ENCODE results near the gene PCDHGB3.
"Not testable (repeated sequence)": the region's sequence is repeated elsewhere in the genome, so short reads cannot be mapped to it uniquely, and the experiment has no call there.

Gene PCDHGB3

DNA sequence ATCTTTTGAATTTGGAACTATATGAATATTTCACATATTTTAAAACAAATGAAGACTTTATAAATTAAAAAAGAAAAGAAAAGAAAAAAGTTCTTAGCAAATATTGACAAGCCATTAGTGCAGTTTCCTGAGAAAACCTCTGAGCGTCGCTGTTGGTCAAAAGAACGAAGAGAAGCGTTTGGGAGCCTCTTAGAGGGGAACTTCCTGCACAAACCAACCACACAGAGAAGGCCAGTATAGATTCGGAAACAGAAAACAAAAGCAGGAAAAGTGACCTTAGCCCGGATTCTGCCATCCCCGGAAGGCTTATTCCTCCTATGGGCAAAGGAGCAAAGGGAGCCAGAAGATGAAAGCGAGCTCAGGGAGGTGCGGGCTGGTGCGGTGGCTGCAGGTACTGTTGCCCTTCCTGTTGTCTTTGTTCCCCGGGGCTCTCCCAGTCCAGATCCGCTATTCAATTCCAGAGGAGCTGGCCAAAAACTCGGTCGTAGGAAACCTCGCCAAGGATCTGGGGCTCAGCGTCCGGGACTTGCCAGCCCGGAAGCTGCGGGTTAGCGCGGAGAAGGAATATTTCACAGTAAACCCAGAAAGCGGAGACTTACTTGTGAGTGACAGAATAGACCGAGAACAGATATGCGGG is 10.1 kb upstream of the PCDHGB3 start, which contains the start of gene PCDHGB2:
TSS of gene PCDHGB2 (plus strand) at position 205 of the 637 bp plus-strand sequence. CDS start at position 347, 142 bp downstream.
- DNase-seq, result no peak

DNA sequence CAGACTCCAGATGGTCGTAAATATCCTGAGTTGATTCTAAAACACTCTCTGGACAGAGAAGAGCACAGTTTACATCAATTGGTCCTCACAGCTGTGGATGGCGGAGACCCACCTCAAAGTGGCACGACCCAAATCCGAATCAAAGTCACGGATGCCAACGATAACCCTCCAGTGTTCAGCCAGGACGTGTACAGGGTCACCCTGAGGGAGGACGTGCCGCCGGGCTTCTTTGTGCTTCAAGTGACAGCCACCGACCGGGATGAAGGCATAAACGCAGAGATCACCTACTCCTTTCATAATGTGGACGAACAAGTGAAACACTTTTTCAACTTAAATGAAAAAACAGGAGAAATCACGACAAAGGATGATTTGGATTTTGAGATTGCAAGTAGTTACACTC is 9.4 kb upstream of the PCDHGB3 start:
- no peak for DNase-seq

DNA sequence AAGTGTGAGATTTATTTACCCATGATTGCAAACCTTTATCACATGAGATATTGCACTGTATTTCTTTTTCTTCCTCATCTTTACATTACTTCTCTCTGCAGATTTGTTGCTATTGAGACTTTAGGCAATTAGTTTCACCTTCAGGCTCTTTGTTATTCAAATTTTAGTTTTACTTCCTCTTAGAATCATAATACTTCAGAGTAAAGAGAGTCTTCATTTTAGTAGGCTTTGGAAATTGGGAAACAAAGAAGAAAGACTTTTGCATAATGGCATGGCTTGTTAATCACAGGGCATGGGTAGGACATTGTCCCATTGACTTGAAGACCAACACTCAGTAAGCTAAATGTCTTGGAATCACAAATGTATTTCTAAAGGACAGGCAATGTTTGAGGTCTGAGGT is 7.3 kb upstream of the PCDHGB3 start:
- no peak for DNase-seq

DNA sequence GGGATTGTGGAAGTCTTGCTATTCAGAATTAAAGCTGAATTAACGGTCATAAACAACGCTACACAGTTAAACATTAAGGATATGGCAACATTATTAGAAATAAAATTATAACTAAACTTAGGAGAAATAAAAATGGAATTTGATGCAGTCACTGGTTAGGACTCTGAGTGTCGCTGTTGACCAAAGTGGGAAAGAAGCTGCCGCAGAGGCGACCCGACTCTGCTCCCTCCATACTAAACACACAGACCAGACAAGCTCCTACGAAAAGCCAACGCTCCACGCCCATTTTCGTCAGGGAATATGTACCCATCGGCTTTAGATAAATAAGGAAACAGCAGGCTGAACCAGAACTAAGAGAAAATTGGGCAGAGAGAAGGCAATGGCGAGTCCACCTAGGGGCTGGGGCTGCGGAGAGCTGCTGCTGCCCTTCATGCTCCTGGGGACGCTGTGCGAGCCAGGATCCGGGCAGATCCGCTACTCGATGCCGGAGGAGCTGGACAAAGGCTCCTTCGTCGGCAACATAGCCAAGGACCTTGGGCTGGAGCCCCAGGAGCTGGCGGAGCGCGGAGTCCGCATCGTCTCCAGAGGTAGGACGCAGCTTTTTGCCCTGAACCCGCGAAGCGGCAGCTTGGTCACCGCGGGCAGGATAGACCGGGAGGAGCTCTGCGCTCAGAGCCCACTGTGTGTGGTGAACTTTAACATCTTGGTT is 5.9 kb upstream of the PCDHGB3 start, which contains the start of gene PCDHGA5:
TSS of gene PCDHGA5 (plus strand) at position 211 of the 709 bp plus-strand sequence. CDS start at position 380, 169 bp downstream.
- no peak for DNase-seq

DNA sequence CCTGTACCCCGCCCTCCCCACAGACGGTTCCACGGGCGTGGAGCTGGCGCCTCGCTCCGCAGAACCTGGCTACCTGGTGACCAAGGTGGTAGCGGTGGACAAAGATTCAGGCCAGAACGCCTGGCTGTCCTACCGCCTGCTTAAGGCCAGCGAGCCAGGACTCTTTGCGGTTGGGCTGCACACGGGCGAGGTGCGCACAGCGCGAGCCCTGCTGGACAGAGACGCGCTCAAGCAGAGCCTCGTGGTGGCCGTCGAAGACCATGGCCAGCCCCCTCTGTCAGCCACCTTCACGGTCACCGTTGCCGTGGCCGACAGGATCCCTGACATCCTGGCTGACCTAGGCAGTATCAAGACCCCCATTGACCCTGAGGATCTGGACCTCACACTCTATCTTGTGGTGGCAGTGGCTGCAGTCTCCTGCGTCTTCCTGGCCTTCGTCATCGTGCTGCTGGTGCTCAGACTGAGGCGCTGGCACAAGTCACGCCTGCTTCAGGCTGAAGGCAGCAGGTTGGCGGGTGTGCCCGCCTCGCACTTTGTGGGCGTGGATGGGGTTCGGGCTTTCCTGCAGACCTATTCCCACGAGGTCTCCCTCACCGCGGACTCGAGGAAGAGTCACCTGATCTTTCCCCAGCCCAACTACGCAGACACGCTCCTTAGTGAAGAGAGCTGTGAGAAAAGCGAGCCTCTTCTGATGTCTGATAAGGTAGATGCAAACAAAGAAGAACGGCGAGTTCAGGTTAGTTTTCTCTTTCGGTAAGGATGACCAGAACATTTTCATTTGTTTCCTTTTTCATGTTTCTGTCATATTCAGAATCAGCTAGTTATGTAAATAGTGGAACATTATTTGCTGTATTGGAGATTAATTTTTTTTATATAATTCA is 3.8 kb upstream of the PCDHGB3 start:
- no peak for DNase-seq

DNA sequence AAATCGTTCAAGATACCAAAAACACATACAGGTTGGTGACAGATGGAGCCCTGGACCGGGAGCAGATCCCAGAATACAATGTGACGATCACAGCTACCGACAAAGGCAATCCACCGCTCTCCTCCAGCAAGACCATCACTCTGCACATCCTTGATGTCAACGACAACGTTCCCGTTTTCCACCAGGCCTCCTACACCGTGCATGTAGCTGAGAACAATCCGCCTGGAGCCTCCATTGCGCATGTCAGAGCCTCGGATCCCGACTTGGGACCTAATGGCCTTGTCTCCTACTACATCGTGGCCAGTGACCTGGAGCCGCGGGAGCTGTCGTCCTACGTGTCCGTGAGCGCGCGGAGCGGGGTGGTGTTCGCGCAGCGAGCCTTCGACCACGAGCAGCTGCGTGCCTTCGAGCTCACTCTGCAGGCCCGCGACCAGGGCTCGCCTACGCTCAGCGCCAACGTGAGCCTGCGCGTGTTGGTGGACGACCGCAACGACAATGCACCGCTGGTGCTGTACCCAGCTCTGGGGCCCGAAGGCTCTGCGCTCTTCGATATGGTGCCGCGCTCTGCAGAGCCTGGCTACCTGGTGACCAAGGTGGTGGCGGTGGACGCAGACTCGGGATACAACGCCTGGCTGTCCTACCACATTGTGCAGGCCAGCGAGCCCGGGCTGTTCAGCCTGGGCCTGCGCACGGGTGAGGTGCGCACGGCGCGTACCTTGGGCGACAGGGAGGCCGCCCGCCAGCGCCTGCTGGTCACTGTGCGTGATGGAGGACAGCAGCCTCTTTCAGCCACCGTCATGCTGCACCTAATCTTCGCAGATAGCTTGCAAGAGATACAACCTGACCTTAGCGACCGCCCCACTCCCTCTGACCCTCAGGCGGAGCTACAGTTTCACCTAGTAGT is 1.8 kb downstream of the PCDHGB3 start:
- DNase-seq, result no peak

DNA sequence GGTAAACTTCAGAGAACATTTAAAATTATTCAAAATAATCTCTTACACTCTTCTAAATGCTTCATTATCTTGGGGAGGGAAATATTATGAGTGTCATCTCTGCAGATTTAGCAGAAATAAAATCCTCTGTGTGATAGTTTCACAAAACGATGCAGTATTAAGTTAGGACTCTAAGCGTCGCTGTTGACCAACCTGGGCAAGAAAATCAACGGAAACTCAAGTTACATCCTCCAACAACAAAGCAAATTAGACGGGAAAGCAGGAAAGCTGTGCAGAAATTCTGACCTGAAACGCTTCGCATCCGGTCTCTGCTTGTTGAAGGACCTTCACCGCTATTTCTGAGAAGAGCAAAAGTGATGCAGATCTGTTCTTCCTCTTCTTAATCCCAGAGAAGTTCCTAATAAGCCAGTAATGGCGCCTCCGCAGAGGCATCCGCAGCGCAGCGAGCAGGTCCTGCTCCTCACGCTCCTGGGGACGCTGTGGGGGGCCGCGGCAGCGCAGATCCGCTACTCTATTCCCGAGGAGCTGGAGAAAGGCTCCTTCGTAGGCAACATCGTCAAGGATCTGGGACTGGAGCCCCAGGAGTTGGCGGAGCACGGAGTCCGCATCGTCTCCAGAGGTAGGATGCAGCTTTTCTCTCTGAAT is 3.8 kb downstream of the PCDHGB3 start, which contains the start of gene PCDHGA6:
TSS of gene PCDHGA6 (plus strand) at position 219 of the 645 bp plus-strand sequence. CDS start at position 412, 193 bp downstream.
- DNase-seq, result no peak

DNA sequence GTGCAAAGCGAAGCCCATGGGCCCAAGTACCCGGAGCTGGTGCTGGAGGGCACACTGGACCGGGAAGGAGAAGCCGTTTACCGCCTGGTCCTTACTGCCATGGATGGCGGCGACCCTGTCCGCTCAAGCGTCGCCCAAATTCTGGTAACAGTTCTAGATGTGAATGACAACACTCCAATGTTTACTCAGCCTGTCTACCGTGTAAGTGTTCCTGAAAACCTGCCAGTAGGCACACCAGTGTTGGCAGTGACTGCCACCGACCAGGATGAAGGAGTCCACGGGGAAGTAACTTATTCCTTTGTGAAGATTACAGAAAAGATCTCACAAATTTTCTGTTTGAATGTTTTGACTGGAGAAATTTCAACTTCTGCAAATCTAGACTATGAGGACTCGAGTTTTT is 4.6 kb downstream of the PCDHGB3 start:
- DNase-seq, result no peak

DNA sequence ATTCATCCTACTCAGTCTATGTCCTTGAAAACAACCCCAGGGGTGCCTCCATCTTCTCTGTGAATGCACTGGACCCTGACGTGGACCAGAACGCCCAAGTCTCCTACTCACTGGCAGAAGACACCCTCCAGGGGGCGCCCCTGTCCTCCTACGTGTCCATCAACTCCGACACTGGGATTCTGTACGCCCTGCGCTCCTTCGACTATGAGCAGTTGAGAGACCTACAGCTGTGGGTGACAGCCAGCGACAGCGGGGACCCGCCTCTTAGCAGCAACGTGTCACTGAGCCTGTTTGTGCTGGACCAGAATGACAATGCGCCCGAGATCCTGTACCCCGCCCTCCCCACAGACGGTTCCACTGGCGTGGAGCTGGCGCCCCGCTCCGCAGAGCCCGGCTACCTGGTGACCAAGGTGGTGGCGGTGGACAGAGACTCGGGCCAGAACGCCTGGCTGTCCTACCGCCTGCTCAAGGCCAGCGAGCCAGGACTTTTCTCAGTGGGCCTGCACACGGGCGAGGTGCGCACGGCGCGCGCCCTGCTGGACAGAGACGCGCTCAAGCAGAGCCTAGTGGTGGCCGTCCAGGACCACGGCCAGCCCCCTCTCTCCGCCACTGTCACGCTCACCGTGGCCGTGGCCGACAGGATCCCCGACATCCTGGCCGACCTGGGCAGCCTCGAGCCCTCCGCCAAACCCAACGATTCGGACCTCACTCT is 5.6 kb downstream of the PCDHGB3 start:
- not testable (repeated sequence) for DNase-seq

DNA sequence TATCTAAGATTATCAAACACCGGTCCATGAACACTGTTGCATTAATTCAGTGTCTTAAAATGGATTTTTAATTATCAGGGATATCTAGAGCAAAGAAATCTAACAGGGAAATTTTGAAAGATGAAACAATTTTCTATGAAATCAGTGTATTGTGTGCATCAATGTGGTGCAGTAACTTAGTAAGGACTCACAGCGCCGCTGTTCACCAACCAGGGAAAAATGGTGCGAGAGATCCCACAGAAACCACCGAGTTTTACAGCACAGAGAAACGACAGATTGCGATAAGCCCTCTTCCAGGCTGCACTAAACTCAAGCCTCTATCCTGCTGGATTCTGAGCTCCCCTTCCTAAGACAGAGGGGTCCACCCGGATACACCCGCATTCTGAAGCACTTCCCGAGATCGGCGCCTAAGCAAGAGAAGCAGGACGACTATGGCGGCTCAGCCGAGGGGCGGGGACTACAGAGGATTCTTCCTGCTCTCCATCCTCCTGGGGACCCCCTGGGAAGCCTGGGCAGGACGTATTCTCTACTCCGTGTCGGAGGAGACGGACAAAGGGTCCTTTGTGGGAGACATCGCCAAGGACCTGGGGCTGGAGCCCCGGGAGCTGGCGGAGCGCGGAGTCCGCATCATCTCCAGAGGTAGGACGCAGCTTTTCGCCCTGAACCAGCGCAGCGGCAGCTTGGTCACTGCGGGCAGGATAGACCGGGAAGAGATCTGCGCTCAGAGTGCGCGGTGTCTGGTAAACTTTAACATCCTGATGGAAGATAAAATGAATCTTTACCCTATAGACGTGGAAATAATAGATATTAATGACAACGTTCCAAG is 12.6 kb downstream of the PCDHGB3 start, which contains the start of gene PCDHGA7:
TSS of gene PCDHGA7 (plus strand) at position 274 of the 826 bp plus-strand sequence. CDS start at position 432, 158 bp downstream.
- DNase-seq, result no peak

DNA sequence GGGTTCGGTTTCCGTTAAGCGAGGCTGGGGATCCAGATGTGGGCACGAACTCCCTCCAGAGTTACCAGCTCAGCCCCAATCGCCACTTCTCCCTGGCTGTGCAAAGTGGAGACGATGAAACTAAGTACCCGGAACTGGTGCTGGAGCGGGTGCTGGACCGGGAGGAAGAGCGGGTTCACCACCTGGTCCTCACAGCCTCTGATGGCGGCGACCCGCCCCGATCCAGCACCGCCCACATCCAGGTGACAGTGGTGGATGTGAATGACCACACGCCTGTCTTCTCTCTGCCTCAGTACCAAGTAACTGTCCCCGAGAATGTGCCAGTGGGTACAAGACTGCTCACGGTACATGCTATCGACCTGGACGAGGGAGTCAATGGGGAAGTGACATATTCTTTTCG is 13.3 kb downstream of the PCDHGB3 start:
- DNase-seq, result no peak

DNA sequence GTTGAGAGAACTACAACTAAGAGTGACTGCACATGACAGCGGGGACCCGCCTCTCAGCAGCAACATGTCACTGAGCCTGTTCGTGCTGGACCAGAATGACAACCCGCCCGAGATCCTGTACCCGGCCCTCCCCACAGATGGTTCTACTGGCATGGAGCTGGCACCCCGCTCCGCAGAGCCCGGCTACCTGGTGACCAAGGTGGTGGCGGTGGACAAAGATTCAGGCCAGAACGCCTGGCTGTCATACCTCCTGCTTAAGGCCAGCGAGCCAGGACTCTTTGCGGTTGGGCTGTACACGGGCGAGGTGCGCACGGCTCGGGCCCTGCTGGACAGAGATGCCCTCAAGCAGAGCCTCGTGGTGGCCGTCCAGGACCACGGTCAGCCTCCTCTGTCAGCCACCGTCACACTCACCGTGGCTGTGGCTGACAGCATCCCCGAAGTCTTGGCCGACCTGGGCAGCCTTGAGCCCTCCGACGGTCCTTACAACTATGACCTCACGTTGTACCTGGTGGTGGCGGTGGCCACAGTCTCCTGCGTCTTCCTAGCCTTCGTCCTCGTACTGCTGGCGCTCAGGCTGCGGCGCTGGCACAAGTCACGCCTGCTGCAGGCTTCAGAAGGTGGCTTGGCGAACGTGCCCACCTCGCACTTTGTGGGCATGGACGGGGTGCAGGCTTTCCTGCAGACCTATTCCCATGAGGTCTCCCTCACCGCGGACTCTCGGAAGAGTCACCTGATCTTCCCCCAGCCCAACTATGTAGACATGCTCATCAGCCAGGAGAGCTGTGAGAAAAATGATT is 14.6 kb downstream of the PCDHGB3 start:
- DNase-seq, result no peak

DNA sequence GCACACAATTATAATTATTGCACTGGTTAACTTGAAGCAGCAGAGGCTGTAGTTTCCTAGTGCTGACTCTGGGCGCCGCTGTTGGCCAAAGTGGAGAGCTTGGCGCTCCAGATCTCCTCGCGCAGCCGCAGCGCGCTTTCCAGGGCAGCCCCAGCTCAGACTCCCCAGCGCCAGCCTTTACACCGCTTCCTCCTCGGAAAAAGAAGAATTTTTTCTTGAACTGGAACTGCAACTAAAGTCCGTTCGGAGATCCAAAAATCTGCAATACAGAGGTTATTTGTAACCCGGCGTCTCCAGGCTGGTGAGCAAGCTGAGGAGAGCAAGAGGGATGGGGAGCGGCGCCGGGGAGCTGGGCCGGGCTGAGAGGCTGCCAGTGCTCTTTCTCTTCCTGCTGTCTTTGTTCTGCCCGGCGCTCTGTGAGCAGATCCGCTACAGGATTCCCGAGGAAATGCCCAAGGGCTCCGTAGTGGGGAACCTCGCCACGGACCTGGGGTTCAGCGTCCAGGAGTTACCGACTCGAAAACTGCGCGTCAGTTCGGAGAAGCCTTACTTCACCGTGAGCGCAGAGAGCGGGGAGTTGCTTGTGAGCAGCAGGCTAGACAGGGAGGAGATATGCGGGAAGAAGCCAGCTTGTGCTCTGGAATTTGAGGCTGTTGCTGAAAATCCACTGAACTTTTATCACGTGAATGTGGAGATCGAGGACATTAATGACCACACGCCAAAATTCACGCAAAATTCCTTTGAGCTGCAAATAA is 17.7 kb downstream of the PCDHGB3 start, which contains the start of gene PCDHGB4:
TSS of gene PCDHGB4 (plus strand) at position 142 of the 755 bp plus-strand sequence. CDS start at position 329, 187 bp downstream.
- peak in 1 of 2 donors; percentile 43 for DNase-seq

DNA sequence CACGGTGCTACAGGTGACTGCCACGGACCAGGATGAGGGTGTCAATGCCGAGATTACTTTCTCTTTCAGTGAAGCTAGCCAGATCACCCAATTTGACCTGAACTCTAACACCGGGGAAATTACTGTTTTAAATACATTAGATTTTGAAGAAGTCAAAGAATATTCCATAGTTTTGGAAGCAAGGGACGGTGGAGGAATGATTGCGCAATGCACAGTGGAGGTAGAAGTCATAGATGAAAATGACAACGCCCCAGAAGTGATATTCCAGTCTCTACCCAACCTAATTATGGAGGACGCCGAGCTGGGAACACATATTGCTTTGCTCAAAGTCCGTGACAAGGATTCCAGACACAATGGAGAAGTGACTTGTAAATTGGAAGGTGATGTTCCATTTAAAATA is 18.6 kb downstream of the PCDHGB3 start:
- no peak for DNase-seq

DNA sequence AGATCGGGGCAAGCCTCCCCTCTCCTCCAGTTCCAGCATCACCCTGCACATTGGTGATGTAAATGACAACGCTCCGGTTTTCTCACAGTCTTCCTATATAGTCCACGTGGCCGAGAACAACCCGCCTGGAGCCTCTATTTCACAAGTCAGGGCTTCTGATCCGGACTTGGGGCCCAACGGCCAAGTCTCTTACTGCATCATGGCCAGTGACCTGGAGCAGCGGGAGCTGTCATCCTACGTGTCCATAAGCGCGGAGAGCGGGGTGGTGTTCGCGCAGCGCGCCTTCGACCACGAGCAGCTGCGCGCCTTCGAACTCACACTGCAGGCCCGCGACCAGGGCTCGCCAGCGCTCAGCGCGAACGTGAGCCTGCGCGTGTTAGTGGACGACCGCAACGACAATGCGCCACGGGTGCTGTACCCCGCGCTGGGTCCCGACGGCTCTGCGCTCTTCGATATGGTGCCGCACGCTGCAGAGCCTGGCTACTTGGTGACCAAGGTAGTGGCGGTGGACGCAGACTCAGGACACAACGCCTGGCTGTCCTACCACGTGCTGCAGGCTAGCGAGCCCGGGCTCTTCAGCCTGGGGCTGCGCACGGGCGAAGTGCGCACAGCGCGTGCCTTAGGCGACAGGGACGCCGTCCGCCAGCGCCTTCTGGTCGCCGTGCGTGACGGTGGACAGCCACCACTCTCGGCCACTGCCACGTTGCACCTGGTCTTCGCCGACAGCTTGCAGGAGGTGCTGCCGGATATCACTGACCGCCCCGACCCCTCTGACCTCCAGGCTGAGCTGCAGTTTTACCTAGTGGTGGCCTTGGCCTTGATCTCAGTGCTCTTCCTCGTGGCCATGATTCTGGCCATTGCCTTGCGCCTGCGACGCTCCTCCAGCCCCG is 19.4 kb downstream of the PCDHGB3 start:
- no peak for DNase-seq

DNA sequence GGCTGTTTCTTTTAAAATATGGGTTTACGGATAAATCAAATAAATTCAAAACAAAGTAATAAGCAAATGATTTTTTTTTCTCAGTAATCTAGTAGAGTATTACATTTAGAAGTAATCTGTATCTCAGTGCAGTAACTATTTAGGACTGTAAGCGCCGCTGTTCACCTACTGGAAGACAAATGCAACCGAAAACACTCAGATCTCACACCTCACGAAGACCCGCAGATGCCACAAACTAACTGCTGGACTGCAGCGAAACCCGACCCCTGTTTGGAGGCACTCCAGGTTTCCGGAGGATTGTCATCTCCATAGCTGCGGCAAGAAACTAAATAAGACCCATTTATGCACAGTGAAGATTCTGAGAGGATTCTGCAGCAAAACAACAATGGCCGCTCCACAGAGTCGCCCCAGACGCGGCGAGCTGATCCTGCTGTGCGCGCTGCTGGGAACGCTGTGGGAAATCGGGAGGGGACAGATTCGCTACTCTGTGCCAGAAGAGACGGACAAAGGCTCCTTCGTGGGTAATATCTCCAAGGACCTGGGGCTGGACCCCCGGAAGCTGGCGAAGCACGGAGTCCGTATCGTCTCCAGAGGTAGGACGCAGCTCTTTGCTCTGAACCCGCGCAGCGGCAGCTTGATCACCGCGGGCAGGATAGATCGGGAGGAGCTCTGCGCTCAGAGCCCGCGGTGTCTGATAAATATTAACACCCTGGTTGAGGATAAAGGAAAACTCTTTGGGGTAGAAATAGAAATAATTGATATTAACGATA is 22.6 kb downstream of the PCDHGB3 start, which contains the start of gene PCDHGA8:
TSS of gene PCDHGA8 (plus strand) at position 205 of the 770 bp plus-strand sequence. CDS start at position 386, 181 bp downstream.
- DNase-seq, result no peak
